H1 (cell line): ENCODE measurements around the gene MAP3K10. TPM values are rescaled to one million over a fixed set of nuclear protein-coding genes. Genes with fewer than 3 reads are reported as not detected.
A peak's percentile ranks its signal among the peaks of the same experiment; 100 is the strongest.

ENCODE experiments used
- ATF3 ChIP-seq: IDR thresholded peaks from 2 replicates; pipeline ENCODE4 v1.6.1; 2011; ENCODE audit warnings: low read depth, mild to moderate bottlenecking, low read length; ENCODE audit not compliant: insufficient read depth
- CBX8 ChIP-seq: fragments of 300-800, 300-1000 bp; sonication (generic); IDR thresholded peaks from 2 replicates; pipeline ENCODE4 v1.7.1; 2016; ENCODE audit warnings: low read depth, low read length, borderline replicate concordance
- CHD1 ChIP-seq: IDR thresholded peaks from 2 replicates; pipeline ENCODE4 v1.6.1; 2012; ENCODE audit warnings: low read depth, low read length, improper control_type of control experiment
- CHD2 ChIP-seq: IDR thresholded peaks from 2 replicates; pipeline ENCODE4 v1.6.1; 2012; ENCODE audit warnings: low read length, improper control_type of control experiment
- CTBP2 ChIP-seq: IDR thresholded peaks from 2 replicates; pipeline ENCODE4 v1.7.0; 2011; ENCODE audit warnings: borderline replicate concordance, mild to moderate bottlenecking, moderate library complexity, mixed read lengths, low read length; ENCODE audit not compliant: insufficient read depth, insufficient read length
- FOSL1 ChIP-seq: IDR thresholded peaks from 2 replicates; pipeline ENCODE4 v1.6.1; 2011; ENCODE audit warnings: mild to moderate bottlenecking, low read depth, low read length, moderate library complexity; ENCODE audit not compliant: insufficient read depth
- HDAC6 ChIP-seq: IDR thresholded peaks from one replicate; pipeline ENCODE4 v1.7.1; 2012; ENCODE audit warnings: low read depth, mild to moderate bottlenecking, inconsistent platforms, low read length, moderate library complexity
- JUN ChIP-seq: IDR thresholded peaks from 2 replicates; pipeline ENCODE4 v1.6.1; 2011; ENCODE audit warnings: low read depth, mild to moderate bottlenecking, improper control_type of control experiment, low read length
- KDM4A ChIP-seq: IDR thresholded peaks from one replicate; pipeline ENCODE4 v1.7.1; 2012; ENCODE audit warnings: low read depth, mild to moderate bottlenecking, moderate library complexity, low read length, inconsistent platforms; ENCODE audit not compliant: severe bottlenecking
- MAFK ChIP-seq: IDR thresholded peaks from 2 replicates; pipeline ENCODE4 v1.6.1; 2012; ENCODE audit warnings: low read depth, mild to moderate bottlenecking, improper control_type of control experiment, low read length
- NANOG ChIP-seq: IDR thresholded peaks from 2 replicates; pipeline ENCODE4 v1.6.1; 2011; ENCODE audit warnings: low read length, low read depth, mild to moderate bottlenecking, inconsistent platforms; ENCODE audit not compliant: insufficient read depth, poor library complexity, severe bottlenecking
- RAD21 ChIP-seq, 2 experiments: IDR thresholded peaks in 1 of 2; conservative IDR thresholded peaks in 1 of 2; 2 replicates each; pipeline ENCODE4 v1.6.1; 2011; ENCODE audit warnings: low read depth in 2 of 2, low read length in 2 of 2, improper control_type of control experiment in 1 of 2, inconsistent platforms in 1 of 2, mild to moderate bottlenecking in 1 of 2, moderate library complexity in 1 of 2
- RBBP5 ChIP-seq: IDR thresholded peaks from 2 replicates; pipeline ENCODE4 v1.7.1; 2012; ENCODE audit warnings: low read depth, mild to moderate bottlenecking, inconsistent platforms, low read length, moderate library complexity, borderline replicate concordance
- RXRA ChIP-seq: IDR thresholded peaks from 2 replicates; pipeline ENCODE4 v1.6.1; 2011; ENCODE audit warnings: low read depth, mild to moderate bottlenecking, low read length, moderate library complexity; ENCODE audit not compliant: insufficient read depth
- SAP30 ChIP-seq: fragments of 300-600 bp; sonication (generic); IDR thresholded peaks from 2 replicates; pipeline ENCODE4 v1.7.1; 2012; ENCODE audit warnings: low read length, moderate library complexity, mild to moderate bottlenecking, inconsistent platforms; ENCODE audit not compliant: insufficient read depth, insufficient replicate concordance
- SP1 ChIP-seq: IDR thresholded peaks from 2 replicates; pipeline ENCODE4 v1.6.1; 2011; ENCODE audit warnings: low read depth, low read length
- SP2 ChIP-seq: IDR thresholded peaks from 2 replicates; pipeline ENCODE4 v1.6.1; 2012; ENCODE audit warnings: mild to moderate bottlenecking, low read length, inconsistent platforms
- TAF7 ChIP-seq: optimal IDR thresholded peaks from 2 replicates; pipeline ENCODE3; 2011; ENCODE audit warnings: low read depth, mild to moderate bottlenecking, inconsistent platforms, low read length, moderate library complexity, borderline replicate concordance
- TBP ChIP-seq: IDR thresholded peaks from 2 replicates; pipeline ENCODE4 v1.6.1; 2011; ENCODE audit warnings: low read depth, low read length, improper control_type of control experiment
- TCF12 ChIP-seq: IDR thresholded peaks from 2 replicates; pipeline ENCODE4 v1.6.1; 2011; ENCODE audit warnings: low read depth, mild to moderate bottlenecking, low read length
- TEAD4 ChIP-seq: IDR thresholded peaks from 2 replicates; pipeline ENCODE4 v1.6.1; 2012; ENCODE audit warnings: low read depth, low read length, inconsistent platforms, mixed read lengths
- polyA plus RNA-seq, 7 experiments: library from polyadenylated mRNA; depleted of rRNA in 3 of 7; stranded (reverse) in 5 of 7; unstranded in 2 of 7; fragments of >200 nt in 5 of 7; fragments of 200-250 nt in 2 of 7; gene quantifications; 1 replicate in 5 of 7; 2 replicates in 1 of 7; 4 replicates in 1 of 7; pipeline versions ENCODE4 v1.2.1 to v1.2.3, GENCODE V29; 2011 to 2013; ENCODE audit warnings: missing spikeins in 2 of 7, mixed read lengths in 2 of 7
- total RNA-seq: library from RNA; stranded (reverse); fragmentation: NEBNext Ultra II Directional; extraction: Animal tissue kit (Norgen Biotek cat#: 25700); gene quantifications from 2 replicates; pipeline ENCODE4 v1.2.1, GENCODE V29; 2021
- TF ChIP-seq, protein P1 (sequence below): IDR thresholded peaks from 2 replicates; pipeline ENCODE4 v1.6.1; 2011; ENCODE audit warnings: low read length, improper control_type of control experiment

The MAP3K10 gene
- total and polyA plus RNA-seq, 2 of the 8 experiments (the other 6 are each of a cell fraction or from before 2014, with no cell fraction given) = 4.9 to 15.9 TPM

DNA sequence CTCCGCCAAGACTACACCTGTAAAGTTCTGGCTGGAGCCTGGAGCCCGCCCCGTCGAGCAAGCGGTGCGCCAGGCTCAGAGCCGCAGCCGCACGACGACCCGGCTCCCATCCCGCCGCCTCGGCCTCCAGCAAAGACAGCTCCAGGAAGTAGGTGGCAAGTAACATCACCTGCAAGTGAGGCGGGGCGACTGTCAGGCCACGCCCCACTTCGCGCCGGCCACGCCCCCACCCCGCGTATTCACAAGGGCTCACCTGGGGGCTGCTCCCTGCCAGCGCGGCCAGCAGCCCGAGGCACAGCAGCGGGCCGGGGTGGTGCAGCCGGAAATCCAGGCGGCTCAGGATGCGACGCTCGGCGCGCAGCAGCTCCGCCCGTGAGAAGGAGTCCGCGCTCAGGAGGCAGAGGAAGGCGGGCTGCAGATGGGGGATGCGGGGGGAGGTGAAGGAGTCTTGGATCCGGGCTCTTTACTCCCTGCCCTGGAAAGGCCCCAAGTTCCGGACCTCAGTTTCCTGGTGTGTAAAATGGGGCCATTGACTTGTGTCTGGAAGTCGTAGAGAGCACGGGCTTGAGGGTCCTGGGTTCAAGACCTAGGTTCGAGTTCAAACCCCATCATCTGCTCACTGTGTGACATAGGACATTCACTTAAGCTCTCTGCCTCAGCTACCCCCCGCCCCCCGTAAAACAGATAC is 32.1 kb downstream of the MAP3K10 start (continued):
- TF ChIP-seq SAP30 (no peak), TCF12 (no peak), ATF3 (no peak), RAD21 (IDR thresholded peaks at IDR 0.05 in 1 of 2, conservative IDR thresholded peaks at IDR 0.05 in 1 of 2; ENCODE audit: low read depth in 2 of 2, low read length in 2 of 2) (no peak), TEAD4 (no peak), NANOG (no peak), CHD1 (no peak), RXRA (no peak), RBBP5 (no peak), FOSL1 (no peak), TBP (peak; percentile 72), CHD2 (no peak), CBX8 (no peak), CTBP2 (no peak), JUN (no peak), HDAC6 (no peak), SP1 (no peak), SP2 (no peak), MAFK (no peak), TAF7 (peak; percentile 19), KDM4A (no peak)
- TF ChIP-seq, protein P1, sequence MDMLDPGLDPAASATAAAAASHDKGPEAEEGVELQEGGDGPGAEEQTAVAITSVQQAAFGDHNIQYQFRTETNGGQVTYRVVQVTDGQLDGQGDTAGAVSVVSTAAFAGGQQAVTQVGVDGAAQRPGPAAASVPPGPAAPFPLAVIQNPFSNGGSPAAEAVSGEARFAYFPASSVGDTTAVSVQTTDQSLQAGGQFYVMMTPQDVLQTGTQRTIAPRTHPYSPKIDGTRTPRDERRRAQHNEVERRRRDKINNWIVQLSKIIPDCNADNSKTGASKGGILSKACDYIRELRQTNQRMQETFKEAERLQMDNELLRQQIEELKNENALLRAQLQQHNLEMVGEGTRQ = no peak
